GM13976 (cell line): ENCODE results near the gene SLC45A2.

Source experiments
- DNase-seq: peaks from one replicate; pipeline ENCODE4 v3.0.0; 2012; ENCODE audit warnings: low spot score
- CTCF ChIP-seq: IDR thresholded peaks from 2 replicates; pipeline ENCODE4 v1.5.1; 2012; ENCODE audit warnings: borderline replicate concordance, mild to moderate bottlenecking; ENCODE audit not compliant: insufficient read depth; ENCODE audit errors: extremely low read depth, missing control alignments, control extremely low read depth
- in situ Hi-C: fragments of 300-500 bp; cut with MboI; formaldehyde crosslinking; loops from one replicate; pipeline ENCODE4 v1.12.0; 2022; ENCODE audit warnings: low sequenced_read_pairs, mixed read lengths, inconsistent platforms; ENCODE audit not compliant: unreplicated experiment

SLC45A2 gene

DNA sequence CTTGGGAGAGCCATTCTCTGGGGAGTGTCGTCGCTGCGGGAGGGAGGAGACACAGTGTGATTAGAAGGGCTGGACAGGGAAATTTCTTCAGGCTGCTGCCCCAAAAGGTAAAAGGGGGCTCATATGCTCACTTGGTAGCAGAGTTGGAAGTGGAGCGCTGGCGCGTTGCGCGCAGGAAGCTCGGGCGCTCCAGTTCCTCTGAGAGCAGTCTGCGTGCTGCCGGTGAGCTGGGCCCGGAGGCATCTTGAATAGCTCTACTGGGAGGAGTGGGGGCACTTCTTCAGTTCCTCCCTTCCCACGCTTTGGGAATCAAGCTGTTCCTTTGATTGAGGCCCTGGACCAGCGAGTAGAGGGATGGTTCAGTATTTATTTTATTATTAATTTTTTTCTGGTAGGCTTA, 45.6 kb downstream of the SLC45A2 start:
- in situ Hi-C loops: no loop called here
- no peak for TF ChIP-seq CTCF
- no peak for DNase-seq

- in situ Hi-C loops: no loop called here
- no peak for DNase-seq
- no peak for TF ChIP-seq CTCF
Observed at GRCh38 chr5:33938507-33938796, 46.0 kb downstream of the SLC45A2 start.

DNA sequence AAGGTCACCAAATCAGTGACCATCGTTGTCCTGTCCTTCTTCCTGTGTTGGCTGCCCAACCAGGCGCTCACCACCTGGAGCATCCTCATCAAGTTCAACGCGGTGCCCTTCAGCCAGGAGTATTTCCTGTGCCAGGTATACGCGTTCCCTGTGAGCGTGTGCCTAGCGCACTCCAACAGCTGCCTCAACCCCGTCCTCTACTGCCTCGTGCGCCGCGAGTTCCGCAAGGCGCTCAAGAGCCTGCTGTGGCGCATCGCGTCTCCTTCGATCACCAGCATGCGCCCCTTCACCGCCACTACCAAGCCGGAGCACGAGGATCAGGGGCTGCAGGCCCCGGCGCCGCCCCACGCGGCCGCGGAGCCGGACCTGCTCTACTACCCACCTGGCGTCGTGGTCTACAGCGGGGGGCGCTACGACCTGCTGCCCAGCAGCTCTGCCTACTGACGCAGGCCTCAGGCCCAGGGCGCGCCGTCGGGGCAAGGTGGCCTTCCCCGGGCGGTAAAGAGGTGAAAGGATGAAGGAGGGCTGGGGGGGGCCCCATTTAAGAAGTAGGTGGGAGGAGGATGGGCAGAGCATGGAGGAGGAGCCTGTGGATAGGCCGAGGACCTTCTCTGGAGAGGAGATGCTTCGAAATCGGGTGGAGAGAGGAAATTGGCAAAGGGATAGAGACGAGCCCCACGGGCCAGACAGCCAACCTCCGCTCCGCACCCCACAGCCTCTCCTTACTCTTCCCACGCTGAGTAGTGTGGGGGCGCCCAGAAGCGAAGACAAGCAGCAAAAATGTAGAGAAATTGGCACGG, 46.6 kb downstream of the SLC45A2 start:
- in situ Hi-C loops: no loop called here
- no peak for TF ChIP-seq CTCF
- DNase-seq: no peak

DNA sequence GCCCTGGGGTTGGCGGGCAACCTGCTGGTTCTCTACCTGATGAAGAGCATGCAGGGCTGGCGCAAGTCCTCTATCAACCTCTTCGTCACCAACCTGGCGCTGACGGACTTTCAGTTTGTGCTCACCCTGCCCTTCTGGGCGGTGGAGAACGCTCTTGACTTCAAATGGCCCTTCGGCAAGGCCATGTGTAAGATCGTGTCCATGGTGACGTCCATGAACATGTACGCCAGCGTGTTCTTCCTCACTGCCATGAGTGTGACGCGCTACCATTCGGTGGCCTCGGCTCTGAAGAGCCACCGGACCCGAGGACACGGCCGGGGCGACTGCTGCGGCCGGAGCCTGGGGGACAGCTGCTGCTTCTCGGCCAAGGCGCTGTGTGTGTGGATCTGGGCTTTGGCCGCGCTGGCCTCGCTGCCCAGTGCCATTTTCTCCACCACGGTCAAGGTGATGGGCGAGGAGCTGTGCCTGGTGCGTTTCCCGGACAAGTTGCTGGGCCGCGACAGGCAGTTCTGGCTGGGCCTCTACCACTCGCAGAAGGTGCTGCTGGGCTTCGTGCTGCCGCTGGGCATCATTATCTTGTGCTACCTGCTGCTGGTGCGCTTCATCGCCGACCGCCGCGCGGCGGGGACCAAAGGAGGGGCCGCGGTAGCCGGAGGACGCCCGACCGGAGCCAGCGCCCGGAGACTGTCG, 47.3 kb downstream of the SLC45A2 start:
- in situ Hi-C loops: no loop called here

GRCh38 chr5:33936381-33937016, 48.0 kb downstream of the SLC45A2 start, which contains the start of gene RXFP3:
Gene RXFP3 (plus strand): TSS chr5:33936386. CDS start chr5:33936741, 355 bp downstream.
- TF ChIP-seq CTCF: no peak
- DNase-seq: no peak
- in situ Hi-C loops: no loop called here

More for the DNA sequence above, 47.3 kb downstream of the SLC45A2 start:
- no peak for TF ChIP-seq CTCF
- DNase-seq: no peak

GRCh38 chr5:33936004-33936380, 48.5 kb downstream of the SLC45A2 start:
- in situ Hi-C loops: no loop called here
- no peak for TF ChIP-seq CTCF
- peak; percentile 79 for DNase-seq
